Measurements from ENCODE around the gene KYAT1. TPM values are rescaled to one million over a fixed set of nuclear protein-coding genes. Genes with fewer than 3 reads are reported as not detected.

KYAT1 gene
- total RNA-seq, 4 donors from 2014 or later, result 1.6 to 3.5 TPM; not detected in 2

DNA sequence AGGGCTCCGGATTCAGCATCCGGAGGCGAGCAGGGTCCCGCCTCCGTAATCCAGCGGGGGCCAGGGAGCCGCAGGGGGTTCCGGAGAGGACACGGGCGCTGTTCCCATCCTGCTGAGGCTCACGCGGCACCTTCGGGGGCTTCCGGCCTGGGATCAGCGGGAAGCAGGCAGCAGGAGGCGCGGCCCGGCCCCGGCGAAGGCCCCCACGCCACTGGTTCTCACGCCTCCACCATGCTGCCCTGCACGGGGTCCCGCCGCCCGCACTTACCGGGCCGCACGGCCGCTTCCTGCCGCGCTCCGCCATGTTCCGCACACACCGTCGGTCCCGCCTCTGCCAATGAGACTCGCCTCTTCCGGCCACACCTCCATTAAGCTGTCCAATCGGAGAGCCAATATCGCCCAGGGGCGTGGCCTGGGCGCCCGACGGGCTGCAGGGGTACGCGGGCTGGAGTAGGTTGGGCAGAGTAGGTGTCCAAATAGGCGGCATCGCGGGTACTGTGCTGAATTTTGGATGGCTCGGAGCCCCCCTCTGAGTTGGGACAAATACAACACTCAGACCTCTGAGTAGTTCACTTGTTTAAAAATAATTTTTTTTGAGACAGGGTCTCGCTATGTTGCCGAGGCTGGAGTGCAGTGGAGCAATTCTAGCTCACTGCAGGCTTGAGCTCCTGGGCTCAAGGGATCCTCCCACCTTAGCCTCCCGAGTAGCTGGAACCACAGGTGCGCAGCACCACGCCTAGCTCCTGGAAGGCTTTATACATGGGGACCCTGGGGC is 52.1 kb downstream of the KYAT1 start, which contains the start of gene SPOUT1:
Gene SPOUT1 (minus strand): TSS at position 318 of the 775 bp plus-strand sequence. CDS start 14 bp downstream, at position 304.
- no peaks in the 10 kb centered on the region for H3K27me3 ChIP-seq
- peak within 1 kb of the TSS; percentile 72 to 88 (median 84) for H3K27ac ChIP-seq
- intact Hi-C loops (cut with DNase I; ENCODE audit: low total_unique reads), result no loop called here
- TF ChIP-seq, protein P1, sequence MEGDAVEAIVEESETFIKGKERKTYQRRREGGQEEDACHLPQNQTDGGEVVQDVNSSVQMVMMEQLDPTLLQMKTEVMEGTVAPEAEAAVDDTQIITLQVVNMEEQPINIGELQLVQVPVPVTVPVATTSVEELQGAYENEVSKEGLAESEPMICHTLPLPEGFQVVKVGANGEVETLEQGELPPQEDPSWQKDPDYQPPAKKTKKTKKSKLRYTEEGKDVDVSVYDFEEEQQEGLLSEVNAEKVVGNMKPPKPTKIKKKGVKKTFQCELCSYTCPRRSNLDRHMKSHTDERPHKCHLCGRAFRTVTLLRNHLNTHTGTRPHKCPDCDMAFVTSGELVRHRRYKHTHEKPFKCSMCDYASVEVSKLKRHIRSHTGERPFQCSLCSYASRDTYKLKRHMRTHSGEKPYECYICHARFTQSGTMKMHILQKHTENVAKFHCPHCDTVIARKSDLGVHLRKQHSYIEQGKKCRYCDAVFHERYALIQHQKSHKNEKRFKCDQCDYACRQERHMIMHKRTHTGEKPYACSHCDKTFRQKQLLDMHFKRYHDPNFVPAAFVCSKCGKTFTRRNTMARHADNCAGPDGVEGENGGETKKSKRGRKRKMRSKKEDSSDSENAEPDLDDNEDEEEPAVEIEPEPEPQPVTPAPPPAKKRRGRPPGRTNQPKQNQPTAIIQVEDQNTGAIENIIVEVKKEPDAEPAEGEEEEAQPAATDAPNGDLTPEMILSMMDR (IDR thresholded peaks at IDR 0.05), result no peak
- TF ChIP-seq EP300 (IDR thresholded peaks at IDR 0.05; ENCODE audit: low read depth) (no peak), POLR2AphosphoS5 (IDR thresholded peaks at IDR 0.05) (peak; percentile 75 to 80 (median 80)), POLR2A (IDR thresholded peaks at IDR 0.05) (peak; percentile 66)
- H3K36me3 ChIP-seq, result no peaks in the 10 kb centered on the region
- 0% methylated on average over 55 of the region's 56 CpGs; no CpG with 5 or more reads in 1 of the 2 donors for WGBS, 2 donors (ENCODE audit: low coverage in 1 of 2)
- in situ Hi-C loops (cut with MboI; ENCODE audit: low pct_ligation_motif_present in 1 of 4, low pct_unique_long_range_greater_than_20kb in 1 of 4, low sequenced_read_pairs in 3 of 4), result no loop called here
- peak within 1 kb of the TSS; percentile 78 to 92 (median 89) for H3K4me3 ChIP-seq
- DNase-seq, result peak; percentile 94
- peaks cover 6 to 18% (median 14%) of the 10 kb centered on the region in 4 donors for H3K4me1 ChIP-seq
- H3K9me3 ChIP-seq, result no peaks in the 10 kb centered on the region

DNA sequence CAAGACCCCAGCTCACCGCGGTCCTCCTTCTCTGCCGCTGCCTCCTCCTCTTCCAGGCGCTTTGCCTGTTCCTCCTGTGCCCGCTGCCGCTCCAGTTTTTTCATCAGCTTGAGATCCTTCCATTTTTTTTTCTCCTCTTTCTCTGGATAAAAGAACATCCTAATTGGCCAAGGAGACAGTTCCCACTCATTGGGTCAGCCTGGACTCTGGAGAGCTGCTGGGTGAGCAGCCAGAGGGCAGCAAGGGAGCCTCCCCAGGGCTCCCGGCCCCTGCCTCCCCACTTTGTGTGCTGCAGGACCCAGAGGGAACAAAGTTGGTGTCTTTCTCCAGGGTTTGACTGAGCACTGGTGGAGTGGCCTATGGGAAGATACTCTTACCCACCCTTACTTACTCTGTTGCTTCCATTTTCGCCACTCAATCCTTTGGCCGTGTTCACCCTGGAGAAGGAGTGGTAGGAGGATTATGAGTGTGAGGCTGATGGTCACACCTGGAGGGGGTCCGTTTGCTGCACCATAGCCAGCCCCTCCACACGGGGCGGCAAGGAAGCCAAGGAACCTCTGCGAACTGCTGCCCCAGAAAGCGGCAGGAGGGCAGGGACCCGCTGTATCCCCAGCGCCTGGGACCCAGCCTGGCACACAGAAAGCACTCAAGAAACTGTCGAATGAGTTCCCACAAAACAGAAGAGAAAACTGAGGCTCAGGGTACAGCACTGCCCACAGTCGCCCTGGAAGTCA is 52.9 kb downstream of the KYAT1 start:
- no peaks in the 10 kb centered on the region for H3K9me3 ChIP-seq
- DNase-seq, result no peak
- peaks cover 6 to 18% (median 14%) of the 10 kb centered on the region in 4 donors for H3K4me1 ChIP-seq
- peak overlapping the region; percentile 72 to 88 (median 84) for H3K27ac ChIP-seq
- no peak for TF ChIP-seq POLR2AphosphoS5 (IDR thresholded peaks at IDR 0.05)
- no peak for TF ChIP-seq POLR2A (IDR thresholded peaks at IDR 0.05)
- no peak for TF ChIP-seq EP300 (IDR thresholded peaks at IDR 0.05; ENCODE audit: low read depth)
- TF ChIP-seq, protein P1 (IDR thresholded peaks at IDR 0.05), result no peak
- H3K27me3 ChIP-seq, result no peaks in the 10 kb centered on the region
- peak overlapping the region; percentile 78 to 92 (median 89) for H3K4me3 ChIP-seq
- no peaks in the 10 kb centered on the region for H3K36me3 ChIP-seq
- WGBS, 2 donors (ENCODE audit: low coverage in 1 of 2), result 34 to 92% methylated on average over 6 to 18 of the region's 18 CpGs
- in situ Hi-C loops (cut with MboI; ENCODE audit: low pct_ligation_motif_present in 1 of 4, low pct_unique_long_range_greater_than_20kb in 1 of 4, low sequenced_read_pairs in 3 of 4) (no loop called here), intact Hi-C loops (cut with DNase I; ENCODE audit: low total_unique reads) (no loop called here)

DNA sequence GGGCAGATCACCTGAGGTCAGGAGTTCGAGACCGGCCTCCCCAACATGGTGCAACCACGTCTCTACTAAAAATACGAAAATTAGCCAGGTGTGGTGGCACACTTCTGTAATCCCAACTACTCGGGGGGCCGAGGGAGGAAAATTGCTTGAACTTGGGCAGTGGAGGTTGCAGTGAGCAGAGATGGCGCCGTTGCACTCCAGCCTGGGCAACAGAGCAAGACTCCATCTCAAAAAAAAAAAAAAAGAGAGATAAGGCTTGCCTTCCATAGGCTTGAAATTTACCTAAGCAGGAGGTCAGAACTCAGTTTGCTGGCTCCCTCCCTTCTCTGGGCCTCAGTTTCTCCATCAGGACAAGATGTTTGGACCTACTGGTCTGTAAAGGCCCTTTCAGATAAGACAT is 53.5 kb downstream of the KYAT1 start:
- no peaks in the 10 kb centered on the region for H3K36me3 ChIP-seq

More for the DNA sequence above, 53.5 kb downstream of the KYAT1 start:
- TF ChIP-seq EP300 (IDR thresholded peaks at IDR 0.05; ENCODE audit: low read depth) (no peak), POLR2A (IDR thresholded peaks at IDR 0.05) (no peak), POLR2AphosphoS5 (IDR thresholded peaks at IDR 0.05) (no peak)
- TF ChIP-seq, protein P1 (IDR thresholded peaks at IDR 0.05), result no peak
- peaks cover 6 to 18% (median 14%) of the 10 kb centered on the region in 4 donors for H3K4me1 ChIP-seq
- no peaks in the 10 kb centered on the region for H3K27me3 ChIP-seq
- in situ Hi-C loops (cut with MboI; ENCODE audit: low pct_ligation_motif_present in 1 of 4, low pct_unique_long_range_greater_than_20kb in 1 of 4, low sequenced_read_pairs in 3 of 4) (no loop called here), intact Hi-C loops (cut with DNase I; ENCODE audit: low total_unique reads) (no loop called here)
- no peak for DNase-seq
- no peak overlapping the region for H3K4me3 ChIP-seq
- no peaks in the 10 kb centered on the region for H3K9me3 ChIP-seq
- WGBS, 2 donors (ENCODE audit: low coverage in 1 of 2), result 80 to 87% methylated on average over 6 to 8 of the region's 8 CpGs
- H3K27ac ChIP-seq, result peak overlapping the region in 1 of 4 donors; percentile 82
